ENCODE data around the gene HNRNPC. TPM values are rescaled to one million over a fixed set of nuclear protein-coding genes. Genes with fewer than 3 reads are reported as not detected.

HNRNPC gene
- total and polyA plus RNA-seq, 9 of the 15 experiments (the other 6 are each of a cell fraction or from before 2014, with no cell fraction given) = 679 to 1,557 (median 1,191) TPM

GRCh38 chr14:21236948-21237797, 32.1 kb downstream of the HNRNPC start:
- POLR2A ChIA-PET = no interaction called here
- WGBS (ENCODE audit: insufficient coverage, low coverage, missing lambda C conversion rate) = 78% methylated on average over 6 of the region's 6 CpGs
- in situ Hi-C loops (cut with MboI) = no loop called here

GRCh38 chr14:21234112-21234511, 35.1 kb downstream of the HNRNPC start:
- 92% methylated on average over 5 of the region's 5 CpGs for WGBS (ENCODE audit: insufficient coverage, low coverage, missing lambda C conversion rate)
- H3K4me2 ChIP-seq (ENCODE audit: insufficient read depth, low read length) = no peak overlapping the region
- H3K79me2 ChIP-seq (ENCODE audit: control insufficient read depth, insufficient read depth, low read length) = peaks cover 100% of the 10 kb centered on the region
- ATAC-seq (no peak), FAIRE-seq (no peak), DNase-seq (ENCODE audit: extremely low read depth in 1 of 4, low spot score in 3 of 4) (no peak)
- H3K4me1 ChIP-seq (replicated peaks in 1 of 2; ENCODE audit: control insufficient read depth in 2 of 2, insufficient read depth in 2 of 2, low read length in 2 of 2) = no peaks in the 10 kb centered on the region; a peak in 1 of 5 replicates
- H3K27ac ChIP-seq (ENCODE audit: extremely low read depth, low read depth, low read length) = no peak overlapping the region
- no peaks in the 10 kb centered on the region for H3K9me3 ChIP-seq (replicated peaks; ENCODE audit: control insufficient read depth, insufficient read depth, low read depth, low read length)
- intact Hi-C loops (cut with micrococcal nuclease) (no loop called here), in situ Hi-C loops (cut with MboI) (no loop called here)
- CTCF ChIA-PET (ENCODE audit: low intra/inter-chr PET ratio) = no interaction called here
- peaks cover 20% of the 10 kb centered on the region; the same call in 1 of the 2 replicates for H4K20me1 ChIP-seq (replicated peaks; ENCODE audit: control insufficient read depth, insufficient read depth, low read length)
- no peak overlapping the region for H2AFZ ChIP-seq (ENCODE audit: low read depth, low read length)
- POLR2A ChIA-PET = no interaction called here
- no peak overlapping the region for H3K9ac ChIP-seq (ENCODE audit: insufficient read depth in 1 of 2, low read depth in 2 of 2, low read length in 2 of 2)
- no peak overlapping the region for H3K4me3 ChIP-seq
- H3K27me3 ChIP-seq (ENCODE audit: control insufficient read depth in 2 of 2, insufficient read depth in 2 of 2, low read length in 2 of 2) = no peaks in the 10 kb centered on the region; a peak in 1 of 5 replicates
- peaks cover 100% of the 10 kb centered on the region for H3K36me3 ChIP-seq (ENCODE audit: control insufficient read depth, insufficient read depth, low read length)
- no peaks in the 10 kb centered on the region for H3K9me1 ChIP-seq (ENCODE audit: control insufficient read depth, insufficient read depth, low read length)
- BruUV-seq (replicated peaks) = no TSS peak
- TF ChIP-seq TBP (optimal IDR thresholded peaks at IDR 0.05; ENCODE audit: low read depth, low read length) (no peak), ATF4 (CRISPR knock-in tag; IDR thresholded peaks at IDR 0.05) (no peak), BDP1 (IDR thresholded peaks at IDR 0.05; ENCODE audit: insufficient read depth, insufficient read length) (no peak), RAD51 (IDR thresholded peaks at IDR 0.05; ENCODE audit: borderline replicate concordance, low read depth) (no peak), MEF2D (tag; conservative IDR thresholded peaks at IDR 0.05; ENCODE audit: low read depth) (no peak), BRD4 (IDR thresholded peaks at IDR 0.05) (no peak), ZBTB33 (CRISPR knock-in tag; IDR thresholded peaks at IDR 0.05) (no peak), ATF1 (CRISPR knock-in tag; IDR thresholded peaks at IDR 0.05) (no peak), ATF1 (tag; IDR thresholded peaks at IDR 0.05) (no peak)

More at GRCh38 chr14:21236948-21237797, 32.1 kb downstream of the HNRNPC start:
- DNase-seq (ENCODE audit: extremely low read depth in 1 of 4, low spot score in 3 of 4) (no peak), ATAC-seq (no peak), FAIRE-seq (no peak)
- peaks cover 100% of the 10 kb centered on the region for H3K79me2 ChIP-seq (ENCODE audit: control insufficient read depth, insufficient read depth, low read length)
- no peak overlapping the region for H3K4me3 ChIP-seq
- no peak overlapping the region for H3K4me2 ChIP-seq (ENCODE audit: insufficient read depth, low read length)
- TF ChIP-seq PML (IDR thresholded peaks at IDR 0.05; ENCODE audit: low read length) = peak; percentile 34; the same call in 1 of the 2 replicates
- TF ChIP-seq ZNF253 (CRISPR knock-in tag; conservative IDR thresholded peaks at IDR 0.05) = no peak
- peak; percentile 64; the same call in 1 of the 2 replicates for TF ChIP-seq POLR2AphosphoS2 (IDR thresholded peaks at IDR 0.05; ENCODE audit: low read length)
- H3K27me3 ChIP-seq (ENCODE audit: control insufficient read depth in 2 of 2, insufficient read depth in 2 of 2, low read length in 2 of 2) = no peaks in the 10 kb centered on the region
- BruUV-seq (replicated peaks) = no TSS peak
- H2AFZ ChIP-seq (ENCODE audit: low read depth, low read length) = no peak overlapping the region
- no peaks in the 10 kb centered on the region for H3K9me1 ChIP-seq (ENCODE audit: control insufficient read depth, insufficient read depth, low read length)
- no peaks in the 10 kb centered on the region for H3K9me3 ChIP-seq (replicated peaks; ENCODE audit: control insufficient read depth, insufficient read depth, low read depth, low read length)
- H3K36me3 ChIP-seq (ENCODE audit: control insufficient read depth, insufficient read depth, low read length) = peaks cover 99% of the 10 kb centered on the region
- no peak overlapping the region for H3K9ac ChIP-seq (ENCODE audit: insufficient read depth in 1 of 2, low read depth in 2 of 2, low read length in 2 of 2)
- H3K4me1 ChIP-seq (replicated peaks in 1 of 2; ENCODE audit: control insufficient read depth in 2 of 2, insufficient read depth in 2 of 2, low read length in 2 of 2) = no peaks in the 10 kb centered on the region
- intact Hi-C loops (cut with micrococcal nuclease) = no loop called here
- no peak overlapping the region for H3K27ac ChIP-seq (ENCODE audit: extremely low read depth, low read depth, low read length)
- CTCF ChIA-PET (ENCODE audit: low intra/inter-chr PET ratio) = no interaction called here
- peaks cover 23% of the 10 kb centered on the region; the same call in 1 of the 2 replicates for H4K20me1 ChIP-seq (replicated peaks; ENCODE audit: control insufficient read depth, insufficient read depth, low read length)
